BLaER1 (cell line): Measurements from ENCODE around the gene PRSS53.
"Not testable (repeated sequence)": the region's sequence is repeated elsewhere in the genome, so short reads cannot be mapped to it uniquely, and the experiment has no call there.

Experiments
- H3K27ac ChIP-seq: shearing (Covaris generic); formaldehyde crosslinking; 2 replicates; pipeline ENCODE4 v1.8.1; 2022
- H3K27me3 ChIP-seq: shearing (Covaris generic); formaldehyde crosslinking; 2 replicates; pipeline ENCODE4 v1.8.1; 2022
- H3K36me3 ChIP-seq: shearing (Covaris generic); formaldehyde crosslinking; 2 replicates; pipeline ENCODE4 v1.8.1; 2022
- H3K4me1 ChIP-seq: shearing (Covaris generic); formaldehyde crosslinking; 2 replicates; pipeline ENCODE4 v1.8.1; 2022
- H3K4me2 ChIP-seq: shearing (Covaris generic); formaldehyde crosslinking; 2 replicates; pipeline ENCODE4 v1.8.1; 2022
- H3K4me3 ChIP-seq: shearing (Covaris generic); formaldehyde crosslinking; 2 replicates; pipeline ENCODE4 v1.8.1; 2022
- H3K9ac ChIP-seq: shearing (Covaris generic); formaldehyde crosslinking; 2 replicates; pipeline ENCODE4 v1.8.1; 2022
- H3K9me3 ChIP-seq: shearing (Covaris generic); formaldehyde crosslinking; 2 replicates; pipeline ENCODE4 v1.8.1; 2022
- H4K20me1 ChIP-seq: shearing (Covaris generic); formaldehyde crosslinking; 2 replicates; pipeline ENCODE4 v1.8.1; 2022
- Cebpa-rat ChIP-seq: shearing (Covaris generic); IDR thresholded peaks from 2 replicates; pipeline ENCODE4 v1.8.1; 2022

Gene PRSS53

GRCh38 chr16:31088459-31089183 is at the start of gene PRSS53:
Gene PRSS53, minus strand, starts transcription at chr16:31088943. Its CDS starts 134 bp downstream, at chr16:31088809.
- no peak within 1 kb of the TSS for H3K9ac ChIP-seq
- peaks cover 76% of the 10 kb centered on the region for H4K20me1 ChIP-seq
- no peaks in the 10 kb centered on the region for H3K27me3 ChIP-seq
- H3K4me1 ChIP-seq, result peaks cover 11% of the 10 kb centered on the region
- no peak within 1 kb of the TSS for H3K4me2 ChIP-seq
- no peak within 1 kb of the TSS for H3K27ac ChIP-seq
- no peak within 1 kb of the TSS for H3K4me3 ChIP-seq
- H3K36me3 ChIP-seq, result peaks cover 89% of the 10 kb centered on the region
- no peak for TF ChIP-seq Cebpa-rat
- H3K9me3 ChIP-seq, result no peaks in the 10 kb centered on the region

GRCh38 chr16:31136822-31137499 is 48.2 kb upstream of the PRSS53 start:
- H3K27me3 ChIP-seq, H3K9me3 ChIP-seq, H3K9ac ChIP-seq, H3K27ac ChIP-seq, H3K4me2 ChIP-seq, H4K20me1 ChIP-seq, H3K4me3 ChIP-seq: not testable (repeated sequence)
- H3K36me3 ChIP-seq, result peaks cover 15% of the 10 kb centered on the region
- peaks cover 49% of the 10 kb centered on the region for H3K4me1 ChIP-seq

GRCh38 chr16:31136287-31136662 is 47.5 kb upstream of the PRSS53 start:
- peaks cover 22% of the 10 kb centered on the region for H3K36me3 ChIP-seq
- no peaks in the 10 kb centered on the region for H4K20me1 ChIP-seq
- peaks cover 42% of the 10 kb centered on the region for H3K4me1 ChIP-seq
- no peak overlapping the region for H3K4me3 ChIP-seq
- no peak overlapping the region for H3K9ac ChIP-seq
- no peak for TF ChIP-seq Cebpa-rat
- H3K4me2 ChIP-seq, result no peak overlapping the region
- H3K9me3 ChIP-seq, result no peaks in the 10 kb centered on the region
- H3K27me3 ChIP-seq, result no peaks in the 10 kb centered on the region
- no peak overlapping the region for H3K27ac ChIP-seq

DNA sequence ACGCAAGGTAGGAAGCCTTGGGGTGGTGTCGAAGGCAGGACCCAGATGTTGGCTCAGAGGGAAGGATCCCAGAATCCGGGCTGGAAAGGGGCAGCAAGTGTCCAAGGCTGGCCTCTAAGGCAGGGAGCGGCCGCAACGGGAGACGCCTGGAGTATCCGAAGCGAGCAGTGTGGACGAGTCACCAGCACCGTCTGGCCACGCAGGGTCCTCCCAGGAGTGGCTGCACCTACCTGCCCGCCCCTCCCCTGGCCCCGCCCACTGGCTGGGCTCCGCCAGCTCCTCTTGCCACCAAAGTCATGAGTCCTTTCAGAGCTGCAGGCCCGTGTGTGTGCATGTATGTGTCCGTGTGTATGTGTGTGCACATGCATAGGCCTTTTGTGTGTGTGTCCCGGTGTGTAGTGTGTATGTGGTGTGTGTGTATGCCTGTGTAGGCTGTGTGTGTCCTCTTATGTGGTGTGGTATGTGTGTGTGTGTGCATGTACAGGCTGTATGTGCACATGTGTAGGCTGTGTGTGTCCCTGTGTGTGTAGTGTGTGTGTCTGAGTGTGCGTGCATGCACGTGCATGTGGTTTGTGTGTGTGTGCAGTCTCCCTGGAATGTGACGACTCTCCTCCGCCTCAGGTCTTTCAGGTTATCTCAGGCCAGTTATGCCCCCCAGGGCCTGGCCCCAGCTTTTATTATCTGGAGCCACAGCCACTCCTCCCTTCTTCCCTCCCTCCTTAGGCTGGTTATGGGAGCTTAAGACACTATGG is 47.0 kb upstream of the PRSS53 start, which contains the start of gene PRSS8:
Gene PRSS8 (minus strand): TSS at position 193 of the 752 bp plus-strand sequence. CDS start 229 bp downstream, outside the sequence.
- Histone ChIP-seq H3K9me3 (no peaks in the 10 kb centered on the region), H3K27ac (0 out of 2 replicates have a peak within 1 kb of the TSS, but pooled peaks have one; percentile 44), H3K4me1 (peaks cover 36% of the 10 kb centered on the region), H3K4me2 (peak within 1 kb of the TSS; percentile 51), H3K4me3 (no peak within 1 kb of the TSS), H4K20me1 (no peaks in the 10 kb centered on the region), H3K9ac (no peak within 1 kb of the TSS), H3K36me3 (peaks cover 27% of the 10 kb centered on the region), H3K27me3 (no peaks in the 10 kb centered on the region)
- no peak for TF ChIP-seq Cebpa-rat

DNA sequence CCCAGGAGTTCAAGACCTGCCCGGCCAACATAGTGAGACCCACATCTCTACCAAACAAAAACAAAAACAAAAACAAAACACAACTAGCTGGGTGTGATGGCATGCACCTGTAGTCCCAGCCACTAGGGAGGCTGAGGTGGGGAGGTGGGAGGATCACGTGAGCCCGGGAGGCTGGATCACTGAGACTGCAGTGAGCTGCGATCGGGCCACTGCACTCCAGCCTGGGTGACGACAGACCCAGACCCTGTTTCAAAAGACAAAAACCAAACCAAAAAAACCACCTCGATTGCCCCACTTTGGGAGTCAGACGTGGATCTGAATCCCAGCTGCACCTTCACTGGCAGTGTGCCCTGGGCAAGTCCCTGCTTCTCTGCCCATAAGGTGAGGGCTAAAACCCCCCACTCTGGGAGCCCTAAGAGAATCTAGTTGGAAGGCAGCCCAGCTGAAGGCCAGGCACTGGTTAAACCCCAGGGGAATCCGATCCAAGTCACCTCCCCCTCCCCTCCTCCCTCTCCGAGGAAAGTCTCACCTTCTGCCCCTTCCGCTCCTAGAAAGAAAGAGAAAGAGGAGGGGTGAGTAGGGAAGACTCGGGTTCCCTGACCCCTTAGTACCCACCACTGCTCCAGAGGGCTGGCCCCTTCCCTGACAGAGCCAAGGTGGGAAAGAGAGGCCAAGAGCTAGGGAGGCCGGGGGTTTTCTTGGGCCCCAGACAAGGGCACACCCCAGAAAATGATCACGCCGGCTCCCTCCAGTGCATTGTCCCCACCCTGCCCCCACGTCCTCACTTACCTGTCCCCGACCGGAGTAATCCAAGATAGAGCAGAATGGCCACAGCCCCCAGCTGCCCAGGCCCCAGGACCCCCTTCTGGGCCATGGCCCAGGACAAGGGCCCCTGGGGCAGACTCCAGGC is 46.1 kb upstream of the PRSS53 start:
- Histone ChIP-seq H3K27ac (peak overlapping the region; percentile 44; the same call in 1 of the 2 replicates), H4K20me1 (no peaks in the 10 kb centered on the region), H3K36me3 (peaks cover 35% of the 10 kb centered on the region), H3K4me1 (peaks cover 33% of the 10 kb centered on the region), H3K9ac (no peak overlapping the region), H3K4me2 (peak overlapping the region; percentile 51), H3K4me3 (no peak overlapping the region), H3K9me3 (no peaks in the 10 kb centered on the region), H3K27me3 (no peaks in the 10 kb centered on the region)
- TF ChIP-seq Cebpa-rat, result no peak

DNA sequence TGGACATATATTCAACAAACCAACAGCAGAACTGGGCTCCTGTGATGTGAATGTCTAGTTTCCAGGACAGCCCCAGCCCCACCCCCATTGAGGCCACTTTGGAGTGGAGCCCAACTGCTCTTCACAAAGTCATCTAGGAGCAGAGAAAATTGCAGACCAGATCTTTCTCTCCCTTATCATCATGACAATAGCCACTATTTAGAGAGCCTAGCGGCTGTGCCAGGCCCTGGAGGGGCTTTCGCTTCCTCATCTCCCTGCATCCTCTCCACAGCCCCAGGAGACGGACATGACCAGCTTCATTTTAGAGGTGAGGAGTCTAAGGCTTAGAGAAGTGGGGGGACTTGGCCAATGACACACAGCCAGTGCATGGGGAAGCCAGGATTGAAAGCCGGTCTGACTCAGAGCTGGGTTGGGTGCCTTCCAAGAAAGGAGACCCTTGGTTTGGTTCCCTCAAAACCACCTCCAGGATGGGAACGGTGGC is 45.4 kb upstream of the PRSS53 start:
- H3K4me1 ChIP-seq, result peaks cover 36% of the 10 kb centered on the region
- H3K27ac ChIP-seq, result peak overlapping the region; percentile 44; the same call in 1 of the 2 replicates
- no peak for TF ChIP-seq Cebpa-rat
- H3K4me3 ChIP-seq, result no peak overlapping the region
- peak overlapping the region; percentile 51 for H3K4me2 ChIP-seq
- no peaks in the 10 kb centered on the region for H3K27me3 ChIP-seq
- no peak overlapping the region for H3K9ac ChIP-seq
- H3K36me3 ChIP-seq, result peaks cover 40% of the 10 kb centered on the region
- H3K9me3 ChIP-seq, result no peaks in the 10 kb centered on the region
- H4K20me1 ChIP-seq, result no peaks in the 10 kb centered on the region

- Histone ChIP-seq H3K4me1 (peaks cover 47% of the 10 kb centered on the region), H3K36me3 (peaks cover 41% of the 10 kb centered on the region), H3K27ac (no peak overlapping the region), H4K20me1 (no peaks in the 10 kb centered on the region), H3K4me3 (no peak overlapping the region), H3K9ac (no peak overlapping the region), H3K9me3 (no peaks in the 10 kb centered on the region), H3K4me2 (no peak overlapping the region; the same call in 1 of the 2 replicates), H3K27me3 (no peaks in the 10 kb centered on the region)
- no peak for TF ChIP-seq Cebpa-rat
Observed at GRCh38 chr16:31133046-31133501, 44.3 kb upstream of the PRSS53 start.

- TF ChIP-seq Cebpa-rat, result no peak
- Histone ChIP-seq H3K4me1 (peaks cover 53% of the 10 kb centered on the region), H3K27ac (no peak overlapping the region), H3K9me3 (no peaks in the 10 kb centered on the region), H3K36me3 (peaks cover 47% of the 10 kb centered on the region), H3K4me3 (no peak overlapping the region), H3K9ac (no peak overlapping the region), H4K20me1 (no peaks in the 10 kb centered on the region), H3K27me3 (no peaks in the 10 kb centered on the region), H3K4me2 (no peak overlapping the region)
Observed at GRCh38 chr16:31132303-31132979, 43.7 kb upstream of the PRSS53 start.
